ENCODE results near the gene C7.
"Not testable (repeated sequence)": the region's sequence is repeated elsewhere in the genome, so short reads cannot be mapped to it uniquely, and the experiment has no call there.

The C7 gene

DNA sequence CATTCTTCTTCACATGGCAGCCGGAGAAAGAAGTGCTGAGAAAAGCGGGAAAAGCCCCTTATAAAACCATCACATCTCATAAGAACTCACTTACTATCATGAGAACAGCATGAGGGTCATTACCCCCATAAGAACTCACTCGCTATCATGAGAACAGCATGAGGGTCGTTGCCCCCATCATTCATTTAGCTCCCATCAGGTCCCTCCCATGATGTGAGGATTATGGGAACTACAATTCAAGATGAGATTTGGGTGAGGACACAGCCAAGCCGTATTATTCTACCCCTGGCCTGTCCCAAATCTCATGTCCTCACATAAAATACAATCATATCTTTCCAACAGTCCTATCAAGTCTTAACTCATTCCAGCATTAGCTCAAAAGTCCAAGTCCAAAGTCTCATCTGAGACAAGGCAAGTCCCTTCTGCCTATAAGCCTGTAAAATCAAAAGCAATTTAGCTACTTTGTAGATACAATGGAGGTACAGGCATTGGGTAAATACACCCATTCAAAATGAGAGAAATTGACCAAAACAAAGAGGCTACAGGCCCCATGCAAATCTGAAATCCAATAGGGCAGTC lies 82.8 kb downstream of the C7 start:
- no peak for DNase-seq

DNA sequence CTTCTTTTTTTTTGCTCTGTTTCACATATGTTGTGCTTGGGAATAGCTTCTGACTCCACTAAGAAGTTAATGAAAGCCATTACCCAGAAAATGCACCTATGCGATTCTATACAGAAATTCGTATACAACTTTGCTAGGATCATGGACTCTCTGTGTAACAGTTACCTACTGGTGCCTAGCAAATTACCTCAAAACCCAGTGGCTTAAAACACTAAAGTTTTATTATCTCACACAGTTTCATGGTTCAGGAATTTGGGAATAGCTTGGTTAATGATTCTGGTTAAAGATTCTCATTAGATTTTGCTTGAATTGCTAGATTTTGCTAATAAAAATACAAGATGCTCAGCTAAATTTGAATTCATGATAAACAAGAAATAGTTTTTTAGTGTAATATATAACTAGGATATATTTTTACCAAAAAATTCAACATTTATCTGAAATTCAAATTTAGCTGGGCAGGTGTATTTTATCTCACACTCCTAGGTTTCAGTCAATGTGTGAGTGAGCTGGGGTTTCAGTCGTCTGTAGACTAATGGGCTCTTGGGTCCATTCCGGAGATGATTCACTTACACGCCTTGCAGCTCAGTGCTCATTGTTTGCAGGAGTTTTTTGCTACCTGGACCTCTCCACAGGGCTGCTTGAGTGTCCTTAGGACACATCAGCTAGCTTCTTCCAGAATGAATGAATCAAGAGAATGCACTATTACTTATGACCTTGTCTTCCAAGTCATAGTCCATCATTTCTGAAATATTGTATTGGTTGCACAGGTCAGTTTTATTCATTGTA lies 86.7 kb downstream of the C7 start:
- DNase-seq: no peak

DNA sequence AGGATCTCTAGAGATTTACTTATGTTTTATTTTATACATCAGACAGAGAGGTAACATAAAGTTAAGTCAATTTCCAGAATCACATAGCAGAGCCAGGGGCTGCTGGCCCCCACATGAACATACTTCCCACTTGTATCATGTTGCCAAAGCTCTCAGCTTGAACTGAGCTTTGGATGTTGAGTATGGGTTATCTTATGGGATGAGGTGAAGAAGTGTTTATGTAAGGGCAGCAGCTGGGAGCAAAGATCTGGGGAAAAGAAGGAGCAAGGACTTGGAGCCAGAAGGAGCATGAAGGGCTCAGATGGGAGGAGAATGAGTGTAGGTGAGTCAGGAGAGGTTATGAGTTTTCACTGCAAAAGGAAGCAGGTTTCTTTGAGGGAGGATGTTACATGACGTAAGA lies 89.8 kb downstream of the C7 start:
- DNase-seq: no peak

DNA sequence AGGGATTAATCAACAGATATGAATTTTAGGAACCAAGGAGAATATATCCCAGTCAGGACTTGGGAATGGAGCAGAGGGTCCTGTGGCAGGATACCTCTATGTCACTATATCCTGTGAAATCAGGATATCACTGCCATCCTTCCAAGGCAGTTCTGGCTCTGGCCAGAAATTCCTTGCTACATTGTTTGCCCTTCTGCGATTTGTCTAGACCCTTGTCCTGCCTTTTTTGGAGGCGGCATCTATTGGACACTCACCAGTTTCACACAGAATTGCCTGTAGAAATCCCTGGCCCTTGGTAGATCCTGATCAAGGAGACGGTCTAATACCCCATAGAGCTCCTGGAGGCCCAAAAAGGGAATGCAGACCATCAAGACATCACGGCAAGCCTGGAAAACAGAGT lies 90.7 kb downstream of the C7 start:
- DNase-seq: no peak

DNA sequence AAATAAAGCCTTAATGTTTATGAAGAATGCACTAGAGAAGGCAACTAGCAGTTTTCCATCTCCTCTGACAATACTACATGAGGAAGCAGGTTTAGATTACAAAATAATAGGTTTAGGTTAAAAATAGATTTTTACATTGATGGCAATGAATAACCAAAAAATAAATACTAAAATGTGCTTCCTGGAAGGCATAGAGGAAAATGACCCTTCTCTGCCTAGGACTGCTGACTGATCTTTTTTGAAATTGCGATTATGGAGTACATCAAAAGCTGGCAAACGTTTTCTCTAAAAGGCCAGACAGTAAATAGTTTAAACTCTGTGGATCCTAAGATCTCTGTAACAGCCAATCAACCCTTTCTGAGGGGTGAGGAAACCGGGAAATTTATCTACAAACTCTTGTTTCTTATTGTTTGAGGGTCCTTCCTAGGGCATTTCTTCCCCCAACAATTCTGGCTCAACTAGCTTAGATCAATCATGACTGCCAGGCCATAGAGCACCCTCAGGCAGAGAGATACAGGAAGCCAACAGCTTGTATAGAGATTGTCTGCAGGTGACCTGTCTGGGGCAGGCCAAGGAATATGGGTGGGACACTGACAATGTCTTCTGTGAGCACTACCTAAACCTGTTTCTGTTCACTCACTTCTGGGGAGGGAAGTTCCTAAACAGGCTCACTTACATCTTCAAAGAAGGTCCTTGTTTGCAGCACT lies 94.5 kb downstream of the C7 start:
- DNase-seq: no peak

DNA sequence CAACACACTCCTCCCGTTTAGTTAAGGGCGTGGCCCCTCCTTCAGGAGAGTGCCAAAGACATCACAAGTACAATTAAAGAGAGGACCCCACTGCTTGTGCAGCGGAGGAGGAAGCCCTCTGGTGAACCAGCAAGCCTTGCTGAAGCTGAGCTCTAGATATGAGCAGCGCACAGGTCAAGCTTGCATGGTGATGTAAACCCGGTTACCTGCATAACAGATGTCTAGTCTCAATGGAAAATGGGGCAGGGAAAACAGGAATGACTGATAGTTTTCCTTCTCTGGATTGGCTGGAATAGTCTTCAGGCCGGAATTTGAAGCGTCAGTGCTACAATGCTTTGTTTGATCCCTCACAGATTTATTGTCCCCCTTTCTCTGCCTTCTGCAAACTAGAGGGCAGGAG lies 95.6 kb downstream of the C7 start:
- no peak for DNase-seq

DNA sequence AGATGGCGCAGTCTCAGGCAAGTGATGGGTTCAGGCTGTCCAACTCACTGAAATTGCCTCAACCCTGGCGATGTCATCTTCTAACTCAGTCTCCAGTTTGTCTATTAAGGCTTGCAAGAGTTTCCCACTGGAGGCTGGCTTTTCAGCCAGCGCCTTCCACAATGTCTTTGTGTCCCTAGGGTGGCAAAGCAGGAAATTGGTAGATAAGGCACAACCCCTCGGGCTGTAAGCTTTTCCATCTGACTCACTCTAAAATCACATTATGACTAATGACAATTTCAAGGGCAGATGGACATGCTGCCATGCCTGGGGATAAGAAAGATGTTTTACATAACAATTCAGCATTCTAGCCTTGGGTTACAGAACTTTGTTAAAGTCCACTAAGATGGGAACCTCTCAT lies 99.9 kb downstream of the C7 start:
- DNase-seq: no peak

DNA sequence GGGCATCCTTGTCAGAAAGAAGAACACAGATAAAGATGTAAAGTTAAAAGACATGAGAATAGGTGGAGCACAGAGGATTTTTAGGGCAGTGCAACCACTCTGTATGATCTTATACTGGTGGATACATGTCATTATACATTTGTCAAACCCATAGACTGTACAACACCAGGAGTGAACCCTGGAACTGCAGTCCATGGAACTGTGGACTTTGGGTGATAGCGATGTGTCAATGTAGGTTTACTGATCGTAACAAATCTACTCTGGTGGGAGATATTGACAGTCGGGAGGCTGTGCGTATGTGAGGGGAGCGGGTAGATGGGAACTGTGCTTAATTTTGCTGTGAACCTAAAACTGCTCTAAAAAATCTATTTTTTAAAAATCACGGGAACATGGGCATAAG lies 101.3 kb downstream of the C7 start:
- DNase-seq: no peak

DNA sequence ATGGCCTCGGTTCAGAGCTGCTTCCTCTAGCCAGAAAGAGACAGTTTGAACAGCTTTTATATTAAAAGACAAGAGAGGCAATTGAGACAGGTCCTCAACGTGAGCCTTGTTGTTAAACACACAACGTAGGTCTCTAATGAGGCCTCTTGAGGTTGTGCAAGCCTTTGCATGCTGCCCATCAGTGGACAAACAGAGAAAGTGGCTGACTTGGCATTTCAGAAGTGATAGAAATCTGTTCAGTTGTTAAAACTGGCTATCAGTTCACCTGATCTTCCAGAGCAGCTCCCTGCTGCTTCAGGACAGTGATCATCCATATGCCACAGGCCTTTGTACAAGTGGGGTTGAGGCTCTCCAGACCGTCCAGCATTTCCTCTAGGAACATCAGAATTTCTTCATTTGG lies 103.0 kb downstream of the C7 start:
- no peak for DNase-seq

DNA sequence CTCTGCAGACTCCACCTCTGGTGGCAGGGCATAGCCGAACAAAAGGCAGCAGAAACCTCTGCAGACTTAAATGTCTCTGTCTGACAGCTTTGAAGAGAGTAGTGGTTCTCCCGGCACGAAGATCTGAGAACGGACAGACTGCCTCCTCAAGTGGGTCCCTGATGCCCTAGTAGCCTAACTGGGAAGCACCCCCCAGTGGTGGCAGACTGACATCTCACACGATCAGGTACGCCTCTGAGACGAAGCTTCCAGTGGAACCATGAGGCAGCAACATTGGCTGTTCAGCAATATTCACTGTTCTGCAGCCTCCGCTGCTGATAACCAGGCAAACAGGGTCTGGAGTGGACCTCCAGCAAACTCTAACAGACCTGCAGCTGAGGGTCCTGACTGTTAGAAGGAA lies 113.3 kb downstream of the C7 start:
- DNase-seq: not testable (repeated sequence)
